HFF-Myc (cell line): ENCODE data around the gene NCAPH2.

Source experiments
- DNase-seq: peaks from one replicate; pipeline ENCODE4 v3.0.0-alpha.2; 2011; ENCODE audit warnings: low read depth; ENCODE audit errors: extremely low read depth
- H3K4me3 ChIP-seq: replicated peaks from 2 replicates; pipeline ENCODE4 v1.5.1; 2011; ENCODE audit warnings: low read depth, mild to moderate bottlenecking, control low read depth, low read length
- CTCF ChIP-seq: IDR thresholded peaks from 2 replicates; pipeline ENCODE4 v1.5.1; 2012; ENCODE audit warnings: mild to moderate bottlenecking, low read depth, low read length, control low read depth; ENCODE audit errors: missing control alignments

The NCAPH2 gene

GRCh38 chr22:50526108-50526833 is 18.2 kb downstream of the NCAPH2 start:
- no peak for DNase-seq
- H3K4me3 ChIP-seq: peak overlapping the region; percentile 78
- peak; percentile 29 for TF ChIP-seq CTCF

- peak overlapping the region; percentile 78 for H3K4me3 ChIP-seq
- DNase-seq: no peak
- no peak for TF ChIP-seq CTCF
These were observed 19.1 kb downstream of the NCAPH2 start for GRCh38 chr22:50526834-50527801.

- H3K4me3 ChIP-seq: no peak overlapping the region
- no peak for TF ChIP-seq CTCF
- no peak for DNase-seq
These were observed 20.1 kb downstream of the NCAPH2 start for GRCh38 chr22:50527921-50528681.

- no peak for TF ChIP-seq CTCF
- DNase-seq: no peak
- peak overlapping the region; percentile 43 for H3K4me3 ChIP-seq
These were observed 20.8 kb downstream of the NCAPH2 start for GRCh38 chr22:50528682-50529415.

GRCh38 chr22:50529416-50529896 is 21.4 kb downstream of the NCAPH2 start:
- no peak for TF ChIP-seq CTCF
- DNase-seq: no peak
- peak overlapping the region; percentile 43 for H3K4me3 ChIP-seq
